HG03045 (cell line): ENCODE measurements around the gene HERC4.

Experiments used
- ATAC-seq: cut with Tn5 transposase; IDR thresholded peaks from one replicate; pipeline ENCODE4 v1.9.1; 2021; ENCODE audit warnings: mild to moderate bottlenecking, moderate library complexity; ENCODE audit not compliant: unreplicated experiment

Gene HERC4, protein sequence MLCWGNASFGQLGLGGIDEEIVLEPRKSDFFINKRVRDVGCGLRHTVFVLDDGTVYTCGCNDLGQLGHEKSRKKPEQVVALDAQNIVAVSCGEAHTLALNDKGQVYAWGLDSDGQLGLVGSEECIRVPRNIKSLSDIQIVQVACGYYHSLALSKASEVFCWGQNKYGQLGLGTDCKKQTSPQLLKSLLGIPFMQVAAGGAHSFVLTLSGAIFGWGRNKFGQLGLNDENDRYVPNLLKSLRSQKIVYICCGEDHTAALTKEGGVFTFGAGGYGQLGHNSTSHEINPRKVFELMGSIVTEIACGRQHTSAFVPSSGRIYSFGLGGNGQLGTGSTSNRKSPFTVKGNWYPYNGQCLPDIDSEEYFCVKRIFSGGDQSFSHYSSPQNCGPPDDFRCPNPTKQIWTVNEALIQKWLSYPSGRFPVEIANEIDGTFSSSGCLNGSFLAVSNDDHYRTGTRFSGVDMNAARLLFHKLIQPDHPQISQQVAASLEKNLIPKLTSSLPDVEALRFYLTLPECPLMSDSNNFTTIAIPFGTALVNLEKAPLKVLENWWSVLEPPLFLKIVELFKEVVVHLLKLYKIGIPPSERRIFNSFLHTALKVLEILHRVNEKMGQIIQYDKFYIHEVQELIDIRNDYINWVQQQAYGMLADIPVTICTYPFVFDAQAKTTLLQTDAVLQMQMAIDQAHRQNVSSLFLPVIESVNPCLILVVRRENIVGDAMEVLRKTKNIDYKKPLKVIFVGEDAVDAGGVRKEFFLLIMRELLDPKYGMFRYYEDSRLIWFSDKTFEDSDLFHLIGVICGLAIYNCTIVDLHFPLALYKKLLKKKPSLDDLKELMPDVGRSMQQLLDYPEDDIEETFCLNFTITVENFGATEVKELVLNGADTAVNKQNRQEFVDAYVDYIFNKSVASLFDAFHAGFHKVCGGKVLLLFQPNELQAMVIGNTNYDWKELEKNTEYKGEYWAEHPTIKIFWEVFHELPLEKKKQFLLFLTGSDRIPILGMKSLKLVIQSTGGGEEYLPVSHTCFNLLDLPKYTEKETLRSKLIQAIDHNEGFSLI

DNA sequence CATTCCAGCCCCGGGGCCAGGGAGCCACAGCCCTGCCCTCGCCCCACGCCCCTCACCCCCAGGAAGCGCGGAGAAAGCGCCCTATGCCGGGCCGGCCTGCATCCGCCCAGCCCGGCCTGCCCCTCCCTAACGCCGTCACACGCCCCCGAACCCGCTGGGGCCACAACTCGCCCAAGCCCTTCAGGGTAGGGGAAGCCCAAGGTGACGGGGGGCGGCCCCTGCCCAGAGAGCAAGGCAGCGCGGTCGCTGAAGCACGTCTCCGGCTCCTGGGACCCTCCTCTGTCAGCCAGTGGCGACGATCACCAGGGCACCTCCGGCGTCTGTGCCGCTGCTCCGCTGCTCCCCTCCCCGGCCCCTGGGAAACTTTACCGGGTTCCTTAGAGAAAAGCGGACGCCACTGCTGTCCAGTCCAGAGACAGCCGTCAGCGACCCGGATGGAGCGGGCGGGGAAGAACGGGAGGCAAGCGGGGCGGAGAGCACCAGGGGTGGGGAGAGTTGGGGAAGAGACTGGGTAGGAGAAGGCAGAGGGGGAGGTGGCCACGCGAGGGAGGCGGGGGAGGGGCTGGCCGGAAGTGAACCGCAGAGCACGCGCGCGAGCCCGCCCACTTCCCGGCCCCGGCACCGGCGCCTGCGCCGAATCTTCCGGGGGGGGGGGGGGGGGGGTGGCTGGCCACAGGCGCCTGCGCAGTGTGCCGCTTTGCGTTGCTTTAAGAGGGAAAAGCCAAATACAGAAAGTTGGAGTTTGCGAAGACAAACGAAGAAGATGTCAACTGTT is at the start of gene HERC4:
Gene HERC4 (minus strand): TSS at position 509 of the 775 bp plus-strand sequence. CDS start 2,175 bp downstream, outside the sequence.
- ATAC-seq, result peak; percentile 89

DNA sequence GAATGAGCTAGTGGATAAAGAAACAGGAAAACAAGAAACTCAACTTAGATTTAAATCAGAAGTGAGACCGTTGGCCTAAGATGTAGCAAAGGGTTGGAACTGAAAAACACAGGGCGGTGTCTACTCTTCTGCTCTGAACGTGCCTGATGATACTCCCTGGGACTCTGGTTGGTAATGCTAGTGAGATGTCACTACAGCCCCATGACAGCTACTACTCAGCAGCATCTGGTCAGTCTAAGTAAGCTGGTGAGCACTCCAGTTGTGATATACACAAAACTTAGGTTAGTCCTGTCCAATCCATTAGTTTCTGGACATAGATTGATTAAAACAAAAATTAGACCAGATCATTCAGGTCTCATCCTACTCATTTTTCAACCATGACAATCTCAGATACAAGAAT is 49.6 kb upstream of the HERC4 start:
- ATAC-seq, result no peak

- ATAC-seq, result no peak
These were observed 46.8 kb upstream of the HERC4 start for GRCh38 chr10:68121852-68122251.

DNA sequence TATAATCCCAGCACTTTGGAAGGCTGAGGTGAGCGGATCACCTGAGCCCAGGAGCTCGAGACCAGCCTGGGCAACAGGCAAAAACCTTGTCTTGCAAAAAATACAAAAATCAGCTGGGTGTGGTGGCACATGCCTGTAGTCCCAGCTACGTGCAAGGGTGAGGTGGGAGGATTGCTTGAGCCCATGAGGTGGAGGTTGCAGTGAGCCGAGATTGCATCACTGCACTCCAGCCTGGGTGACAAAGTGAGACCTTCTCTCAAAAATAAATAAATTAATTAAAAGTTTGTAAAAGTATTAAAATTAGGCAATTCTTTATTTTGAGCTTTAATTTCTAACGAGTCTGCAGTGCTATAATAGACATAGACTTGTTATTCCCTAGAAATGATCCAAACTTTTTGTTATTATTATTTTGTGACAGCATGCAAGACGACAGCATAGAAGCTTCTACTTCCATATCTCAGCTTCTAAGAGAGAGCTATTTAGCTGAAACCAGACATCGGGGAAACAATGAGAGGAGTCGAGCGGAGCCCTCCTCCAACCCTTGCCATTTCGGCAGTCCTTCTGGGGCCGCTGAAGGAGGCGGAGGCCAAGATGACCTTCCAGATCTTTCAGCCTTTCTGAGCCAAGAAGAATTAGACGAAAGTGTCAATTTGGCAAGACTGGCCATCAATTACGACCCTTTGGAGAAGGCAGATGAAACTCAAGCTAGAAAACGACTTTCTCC is 46.1 kb upstream of the HERC4 start:
- ATAC-seq, result no peak

DNA sequence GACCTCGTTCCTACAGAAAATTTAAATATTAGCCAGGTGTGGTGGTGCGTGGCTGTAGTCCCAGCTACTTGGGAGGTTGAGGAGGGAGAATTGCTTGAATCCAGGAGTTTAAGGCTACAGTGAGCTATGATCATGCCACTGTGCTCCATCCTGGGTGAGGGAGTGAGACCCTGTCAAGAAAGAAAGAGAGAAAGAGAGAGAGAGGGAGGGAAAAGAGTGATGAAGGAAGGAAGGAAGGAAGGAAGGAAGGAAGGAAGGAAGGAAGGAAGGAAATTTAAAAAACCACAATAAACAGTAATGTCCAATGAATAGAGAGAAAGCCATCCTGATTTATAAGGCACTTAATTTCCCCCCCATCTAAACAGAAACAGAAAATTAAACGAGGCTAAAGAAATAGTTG is 43.6 kb upstream of the HERC4 start:
- ATAC-seq, result no peak

- no peak for ATAC-seq
These were observed 37.8 kb upstream of the HERC4 start for GRCh38 chr10:68112837-68113236.

GRCh38 chr10:68111584-68111983 is 36.5 kb upstream of the HERC4 start:
- no peak for ATAC-seq

GRCh38 chr10:68110027-68110426 is 34.9 kb upstream of the HERC4 start:
- no peak for ATAC-seq

GRCh38 chr10:68109331-68109730 is 34.2 kb upstream of the HERC4 start, which contains the start of gene MYPN:
TSS of gene MYPN (plus strand) at chr10:68109488. CDS start at chr10:68121439, 11,951 bp downstream.
- ATAC-seq, result no peak

GRCh38 chr10:68108653-68109052 is 33.6 kb upstream of the HERC4 start:
- no peak for ATAC-seq

DNA sequence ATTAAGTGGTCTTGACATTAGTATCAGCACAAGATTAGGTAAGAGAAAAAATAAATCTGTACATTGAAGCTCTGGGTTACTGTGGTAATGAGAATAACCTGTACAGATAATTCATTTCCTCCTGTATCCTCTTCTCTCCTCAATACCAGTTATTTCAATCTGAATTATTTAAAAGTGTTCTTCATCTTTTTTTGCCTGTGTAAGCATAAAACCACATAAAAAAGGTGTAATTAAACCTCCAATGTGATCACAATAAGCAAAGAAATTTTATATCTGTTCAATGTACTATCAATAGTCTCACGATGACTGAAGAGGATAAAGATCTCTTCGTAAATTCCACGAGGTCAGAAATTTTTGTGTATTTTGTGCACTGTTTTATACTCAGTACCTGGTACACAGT is 33.0 kb upstream of the HERC4 start:
- ATAC-seq, result no peak

GRCh38 chr10:68107651-68108050 is 32.6 kb upstream of the HERC4 start:
- no peak for ATAC-seq

GRCh38 chr10:68106656-68107055 is 31.6 kb upstream of the HERC4 start:
- no peak for ATAC-seq

DNA sequence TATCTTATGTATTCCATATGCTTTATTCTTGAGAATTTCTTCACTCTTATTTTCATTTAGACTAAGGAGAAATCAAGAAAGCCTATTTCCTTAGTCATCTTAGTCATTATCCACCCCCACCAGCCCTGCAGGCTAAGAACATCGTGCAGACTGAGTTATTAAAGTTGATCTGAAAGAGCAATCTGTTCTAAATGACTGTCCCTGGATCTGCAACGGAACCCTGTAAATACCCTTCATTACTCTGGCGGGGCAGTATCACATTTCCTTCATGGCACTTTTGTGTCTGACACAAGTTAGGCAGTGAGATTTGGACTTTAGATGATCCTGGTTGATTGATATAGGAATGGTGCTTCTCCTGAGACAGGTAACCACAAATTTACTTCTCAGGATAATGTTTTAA is 30.7 kb upstream of the HERC4 start:
- no peak for ATAC-seq

GRCh38 chr10:68103901-68104300 is 28.8 kb upstream of the HERC4 start:
- no peak for ATAC-seq

DNA sequence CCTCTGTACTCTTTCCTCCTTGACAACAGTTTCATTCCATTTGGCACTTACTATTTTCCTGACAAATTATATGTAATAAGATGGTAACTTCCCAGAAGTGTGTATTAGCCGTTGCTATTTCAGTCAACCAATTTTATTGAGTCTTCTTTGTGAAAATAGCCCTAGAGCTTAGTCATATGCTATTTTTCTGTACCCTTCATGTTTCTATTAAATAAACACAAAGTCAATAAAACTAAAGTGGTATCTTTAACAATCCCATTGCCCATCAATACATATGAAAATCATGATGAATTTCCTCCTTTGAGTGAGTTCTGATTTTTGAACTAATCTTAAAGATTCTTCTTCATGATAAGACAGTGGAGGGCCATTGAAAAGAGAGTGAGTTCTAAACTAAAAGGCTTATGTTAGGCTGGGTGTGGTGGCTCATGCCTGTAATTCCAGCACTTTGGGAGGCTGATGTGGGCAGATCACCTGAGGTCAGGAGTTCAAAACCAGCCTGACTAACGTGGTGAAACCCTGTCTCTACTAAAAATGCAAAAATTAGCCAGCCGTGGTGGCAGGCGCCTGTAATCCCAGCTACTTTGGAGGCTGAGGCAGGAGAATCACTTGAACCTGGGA is 28.3 kb upstream of the HERC4 start:
- no peak for ATAC-seq

DNA sequence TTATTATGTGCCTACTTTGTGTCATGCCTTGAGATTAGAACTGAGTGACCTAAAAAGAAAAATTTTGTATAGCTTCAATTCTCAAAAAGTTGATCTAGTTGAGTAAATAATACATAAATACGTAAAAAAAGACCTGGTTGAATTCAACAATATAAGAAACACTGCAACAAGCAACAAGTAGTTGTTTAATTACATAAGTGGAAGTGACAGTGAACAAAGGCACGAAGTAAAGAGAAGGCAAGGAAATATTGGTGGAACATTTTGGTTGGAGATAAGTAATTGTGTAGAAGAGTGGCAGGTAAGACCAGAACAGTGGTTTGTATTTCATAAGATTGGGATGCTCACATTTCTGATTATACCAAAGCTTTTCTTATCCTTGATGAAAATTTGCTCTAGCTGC is 26.0 kb upstream of the HERC4 start:
- no peak for ATAC-seq

- no peak for ATAC-seq
These were observed 24.7 kb upstream of the HERC4 start for GRCh38 chr10:68099736-68100135.

DNA sequence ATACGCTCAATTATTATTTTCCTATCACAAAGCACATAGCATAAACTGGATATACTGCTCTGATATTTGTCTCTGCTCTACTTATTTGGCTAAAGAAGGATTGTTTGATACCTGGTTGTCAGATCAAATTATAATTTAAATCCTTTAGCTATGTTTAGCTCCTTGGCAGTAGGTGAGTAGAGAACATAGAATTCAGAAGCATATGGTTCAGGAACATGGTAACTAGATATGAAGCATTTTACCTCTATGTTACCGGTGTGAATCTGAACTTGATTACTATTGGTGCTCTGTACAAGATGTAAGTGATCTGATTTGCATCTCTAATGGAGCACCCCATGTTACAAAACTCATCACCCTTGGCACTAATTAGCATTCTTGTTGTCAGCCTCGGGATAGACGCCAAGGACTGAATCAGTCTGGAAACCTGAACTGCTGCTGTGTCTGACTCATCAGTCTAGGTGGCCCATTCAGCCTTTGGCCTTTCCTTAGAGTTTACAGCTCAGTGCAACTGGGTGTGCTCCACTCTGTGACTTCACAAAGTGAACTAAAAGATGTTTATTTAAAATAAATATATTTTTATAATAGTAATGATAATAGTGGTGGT is 21.9 kb upstream of the HERC4 start:
- no peak for ATAC-seq
